HepG2 (cell line): ENCODE measurements around the gene GREM2. TPM values are rescaled to one million over a fixed set of nuclear protein-coding genes. Genes with fewer than 3 reads are reported as not detected.

Source experiments
- ATAC-seq: fragments of 200-7000 bp; cut with Tn5 transposase; 3 replicates; pipeline ENCODE4 v1.9.1; 2020; ENCODE audit warnings: mild to moderate bottlenecking, moderate library complexity
- BruUV-seq: library from RNA; stranded (reverse); fragments of 400-500 nt; replicated peaks from 2 replicates; lab custom pipeline; 2021; lab: Mats Ljungman, UMichigan
- CTCF ChIA-PET: fragments of 300-600 bp; formaldehyde crosslinking; extraction: SDS; loops from one replicate; lab custom pipeline; 2021; ENCODE audit warnings: low total read pairs, inconsistent platforms, low intra/inter-chr PET ratio; lab: Yijun Ruan, JAX
- POLR2A ChIA-PET: fragments of 350-600 bp; sonication (Branson Sonifier 250); formaldehyde crosslinking; loops from one replicate; lab custom pipeline; 2020; ENCODE audit warnings: antibody characterized with exemption, inconsistent platforms; lab: Yijun Ruan, JAX
- DNase-seq: peaks from one replicate; pipeline ENCODE4 v3.0.0-alpha.2; 2015; ENCODE audit warnings: low spot score
- FAIRE-seq: peaks from 3 replicates; lab custom pipeline; 2011; peaks lifted over from hg19 to GRCh38; lab: Jason Lieb, UNC
- H2AFZ ChIP-seq: one replicate; pipeline ENCODE4 v1.6.1; 2011; ENCODE audit warnings: low read length, inconsistent platforms
- H3K27ac ChIP-seq: fragments of 300-600 bp; 3 replicates; pipeline ENCODE4 v1.8.0; 2011; ENCODE audit warnings: mixed run types, mild to moderate bottlenecking, mixed read lengths, low read length, inconsistent platforms; ENCODE audit not compliant: insufficient read depth; ENCODE audit errors: extremely low read length
- H3K27me3 ChIP-seq, 2 experiments: fragments of 200-600 bp in 1 of 2; 2 replicates in 1 of 2; 3 replicates in 1 of 2; pipeline versions ENCODE4 v1.6.0 to v1.8.0; 2011; ENCODE audit warnings: low read length in 2 of 2, mild to moderate bottlenecking in 2 of 2, moderate library complexity in 2 of 2, inconsistent platforms in 1 of 2; ENCODE audit not compliant: insufficient read depth in 2 of 2, control insufficient read depth in 1 of 2
- H3K36me3 ChIP-seq, 2 experiments: fragments of 200-600 bp in 1 of 2; replicated peaks in 1 of 2; 2 replicates in 1 of 2; 3 replicates in 1 of 2; pipeline versions ENCODE4 v1.5.1 to v1.8.0; 2011; ENCODE audit warnings: low read length in 2 of 2, inconsistent platforms in 1 of 2; ENCODE audit not compliant: insufficient read depth in 2 of 2, control insufficient read depth in 1 of 2
- H3K4me1 ChIP-seq: 2 replicates; pipeline ENCODE4 v1.5.1; 2012; ENCODE audit warnings: low read length, inconsistent platforms; ENCODE audit not compliant: insufficient read depth
- H3K4me2 ChIP-seq: 2 replicates; pipeline ENCODE4 v1.6.0; 2011; ENCODE audit warnings: low read depth, low read length, inconsistent platforms
- H3K4me3 ChIP-seq, 3 experiments: fragments of 200-600 bp in 1 of 3; sonication (generic), shearing (Covaris generic) in 1 of 3; replicated peaks in 1 of 3; 2 replicates each; pipeline ENCODE4 v1.5.1; 2011 to 2016; ENCODE audit warnings: low read length in 3 of 3, inconsistent platforms in 2 of 3, low read depth in 2 of 3, mild to moderate bottlenecking in 2 of 3, control low read depth in 1 of 3, mixed read lengths in 1 of 3; ENCODE audit not compliant: insufficient read depth in 1 of 3
- H3K79me2 ChIP-seq: one replicate; pipeline ENCODE4 v1.6.1; 2011; ENCODE audit warnings: low read length, inconsistent platforms; ENCODE audit not compliant: insufficient read depth
- H3K9ac ChIP-seq: 2 replicates; pipeline ENCODE4 v1.6.0; 2011; ENCODE audit warnings: mild to moderate bottlenecking, low read depth, low read length, inconsistent platforms; ENCODE audit not compliant: insufficient read depth
- H3K9me3 ChIP-seq: 2 replicates; pipeline ENCODE4 v1.5.1; 2012; ENCODE audit warnings: mild to moderate bottlenecking, low read length
- H4K20me1 ChIP-seq: 2 replicates; pipeline ENCODE4 v1.6.0; 2011; ENCODE audit warnings: inconsistent platforms, mild to moderate bottlenecking, low read length, moderate library complexity; ENCODE audit not compliant: insufficient read depth
- NAIF1 ChIP-seq: sonication (generic); formaldehyde crosslinking; IDR thresholded peaks from 2 replicates; pipeline ENCODE4 v1.5.0; 2020; ENCODE audit warnings: mild to moderate bottlenecking, missing genetic modification reagents, borderline replicate concordance
- NFKB2 ChIP-seq: sonication (generic); formaldehyde crosslinking; IDR thresholded peaks from 2 replicates; pipeline ENCODE4 v1.4.0; 2020; ENCODE audit warnings: missing genetic modification reagents, borderline replicate concordance
- NR2F2 ChIP-seq: IDR thresholded peaks from 2 replicates; pipeline ENCODE4 v1.6.1; 2012; ENCODE audit warnings: low read depth, inconsistent platforms, borderline replicate concordance
- PLRG1 ChIP-seq: fragments of 450-650 bp; conservative IDR thresholded peaks from 2 replicates; pipeline ENCODE4 v1.6.1; 2016
- REPIN1 ChIP-seq: sonication (generic); formaldehyde crosslinking; IDR thresholded peaks from 2 replicates; pipeline ENCODE4 v1.8.0; 2022; ENCODE audit warnings: missing genetic modification reagents, low read depth, mild to moderate bottlenecking, borderline replicate concordance
- SNAI1 ChIP-seq: sonication (generic); formaldehyde crosslinking; IDR thresholded peaks from 2 replicates; pipeline ENCODE4 v1.5.0; 2020; ENCODE audit warnings: mild to moderate bottlenecking, missing genetic modification reagents, borderline replicate concordance
- ZNF367 ChIP-seq: sonication (generic); formaldehyde crosslinking; IDR thresholded peaks from 2 replicates; pipeline ENCODE4 v1.4.0; 2020; ENCODE audit warnings: missing genetic modification reagents, borderline replicate concordance
- ZNF737 ChIP-seq: sonication (generic); formaldehyde crosslinking; IDR thresholded peaks from 2 replicates; pipeline ENCODE4 v1.5.0; 2020; ENCODE audit warnings: missing genetic modification reagents, mild to moderate bottlenecking, borderline replicate concordance
- ZNF790 ChIP-seq: sonication (generic); formaldehyde crosslinking; IDR thresholded peaks from 2 replicates; pipeline ENCODE4 v1.8.0; 2022; ENCODE audit warnings: missing genetic modification reagents, mild to moderate bottlenecking, borderline replicate concordance
- ZSCAN9 ChIP-seq: IDR thresholded peaks from 2 replicates; pipeline ENCODE4 v1.6.1; 2016; ENCODE audit warnings: borderline replicate concordance
- WGBS: methylation state at CpG from one replicate; pipeline ENCODE4 v1.1.6; 2017; ENCODE audit warnings: low lambda C conversion rate; 5-methylcytosine and 5-hydroxymethylcytosine counted together
- in situ Hi-C: cut with HindIII; loops from 2 replicates; pipeline ENCODE4 v1.10.0; 2017; ENCODE audit warnings: low pct_unique_long_range_greater_than_20kb; ENCODE audit not compliant: extremely low pct_ligation_motif_present
- intact Hi-C: fragments of 100-400 bp; cut with micrococcal nuclease; formaldehyde crosslinking; loops from one replicate; pipeline ENCODE4 v1.10.0; 2022; ENCODE audit not compliant: unreplicated experiment
- polyA plus RNA-seq, 8 experiments: library from polyadenylated mRNA; depleted of rRNA in 3 of 8; stranded (reverse) in 7 of 8; unstranded in 1 of 8; fragments of >200 nt; fragmentation: Illumina TruSeq in 4 of 8; extraction: Trizol in 4 of 8; gene quantifications; 2 replicates each; pipeline versions ENCODE4 v1.2.1 to v1.2.3, GENCODE V29; 2011 to 2016; ENCODE audit warnings: low read depth in 4 of 8, missing spikeins in 1 of 8, mixed read lengths in 1 of 8; ENCODE audit not compliant: insufficient read depth in 1 of 8
- total RNA-seq, 5 experiments: library from RNA; depleted of rRNA; stranded (reverse); fragments of >200 nt; fragmentation: Illumina TruSeq; extraction: Trizol; gene quantifications; 2 replicates each; pipeline ENCODE4 v1.2.3, GENCODE V29; 2016; ENCODE audit warnings: low read depth in 1 of 5
- TF ChIP-seq, protein P1 (sequence below): sonication (generic); formaldehyde crosslinking; IDR thresholded peaks from 2 replicates; pipeline ENCODE4 v1.4.0; 2020; ENCODE audit warnings: missing genetic modification reagents
- TF ChIP-seq, protein P2 (sequence below): sonication (generic); formaldehyde crosslinking; IDR thresholded peaks from 2 replicates; pipeline ENCODE4 v1.4.0; 2020; ENCODE audit warnings: mild to moderate bottlenecking, missing genetic modification reagents
- TF ChIP-seq, protein P3 (sequence below): sonication (generic); formaldehyde crosslinking; IDR thresholded peaks from 2 replicates; pipeline ENCODE4 v1.4.0; 2020; ENCODE audit warnings: missing genetic modification reagents; ENCODE audit errors: not compliant biosample characterization

GREM2 gene
- total and polyA plus RNA-seq, 2 of the 13 experiments (the other 11 are each of a cell fraction or from before 2014, with no cell fraction given): 0.07 TPM; not detected in 1

DNA sequence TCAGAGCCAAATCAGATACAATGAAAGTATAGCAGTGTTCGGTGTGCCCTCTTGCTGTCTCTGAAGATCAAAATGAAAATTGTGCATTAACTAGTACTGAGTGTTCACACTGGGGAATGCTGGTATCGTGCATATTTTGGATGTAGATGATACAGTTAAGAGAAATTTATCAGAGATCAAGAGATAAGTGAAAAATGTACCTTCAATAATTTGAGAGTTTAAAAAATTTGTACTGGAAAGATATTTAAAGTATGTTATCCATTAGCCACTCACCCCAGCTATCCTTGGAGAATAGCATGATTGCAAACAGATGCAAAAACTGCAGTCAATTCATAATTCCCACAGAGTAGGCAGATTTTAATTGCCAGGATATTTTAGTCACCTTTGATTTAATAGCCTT, 56.4 kb downstream of the GREM2 start:
- CTCF ChIA-PET: no interaction called here
- no peak overlapping the region for H3K27ac ChIP-seq
- H2AFZ ChIP-seq: no peak overlapping the region
- BruUV-seq: no TSS peak
- no peaks in the 10 kb centered on the region for H4K20me1 ChIP-seq
- DNase-seq (no peak), ATAC-seq (no peak), FAIRE-seq (no peak)
- 32% methylated on average over 2 of the region's 2 CpGs for WGBS
- intact Hi-C loops: no loop called here
- no peaks in the 10 kb centered on the region for H3K4me1 ChIP-seq
- H3K9ac ChIP-seq: no peak overlapping the region
- no peaks in the 10 kb centered on the region for H3K36me3 ChIP-seq
- in situ Hi-C loops: no loop called here
- no peak overlapping the region for H3K4me2 ChIP-seq
- H3K79me2 ChIP-seq: no peaks in the 10 kb centered on the region
- H3K27me3 ChIP-seq: no peaks in the 10 kb centered on the region
- POLR2A ChIA-PET: no interaction called here
- no peaks in the 10 kb centered on the region for H3K9me3 ChIP-seq
- TF ChIP-seq NFKB2 (no peak), NR2F2 (no peak), REPIN1 (CRISPR knock-in tag) (no peak), ZNF367 (CRISPR knock-in tag) (no peak), ZSCAN9 (no peak), PLRG1 (no peak), ZNF790 (CRISPR knock-in tag) (no peak), NAIF1 (no peak), SNAI1 (CRISPR knock-in tag) (no peak), ZNF737 (CRISPR knock-in tag) (no peak)
- TF ChIP-seq, protein P1, sequence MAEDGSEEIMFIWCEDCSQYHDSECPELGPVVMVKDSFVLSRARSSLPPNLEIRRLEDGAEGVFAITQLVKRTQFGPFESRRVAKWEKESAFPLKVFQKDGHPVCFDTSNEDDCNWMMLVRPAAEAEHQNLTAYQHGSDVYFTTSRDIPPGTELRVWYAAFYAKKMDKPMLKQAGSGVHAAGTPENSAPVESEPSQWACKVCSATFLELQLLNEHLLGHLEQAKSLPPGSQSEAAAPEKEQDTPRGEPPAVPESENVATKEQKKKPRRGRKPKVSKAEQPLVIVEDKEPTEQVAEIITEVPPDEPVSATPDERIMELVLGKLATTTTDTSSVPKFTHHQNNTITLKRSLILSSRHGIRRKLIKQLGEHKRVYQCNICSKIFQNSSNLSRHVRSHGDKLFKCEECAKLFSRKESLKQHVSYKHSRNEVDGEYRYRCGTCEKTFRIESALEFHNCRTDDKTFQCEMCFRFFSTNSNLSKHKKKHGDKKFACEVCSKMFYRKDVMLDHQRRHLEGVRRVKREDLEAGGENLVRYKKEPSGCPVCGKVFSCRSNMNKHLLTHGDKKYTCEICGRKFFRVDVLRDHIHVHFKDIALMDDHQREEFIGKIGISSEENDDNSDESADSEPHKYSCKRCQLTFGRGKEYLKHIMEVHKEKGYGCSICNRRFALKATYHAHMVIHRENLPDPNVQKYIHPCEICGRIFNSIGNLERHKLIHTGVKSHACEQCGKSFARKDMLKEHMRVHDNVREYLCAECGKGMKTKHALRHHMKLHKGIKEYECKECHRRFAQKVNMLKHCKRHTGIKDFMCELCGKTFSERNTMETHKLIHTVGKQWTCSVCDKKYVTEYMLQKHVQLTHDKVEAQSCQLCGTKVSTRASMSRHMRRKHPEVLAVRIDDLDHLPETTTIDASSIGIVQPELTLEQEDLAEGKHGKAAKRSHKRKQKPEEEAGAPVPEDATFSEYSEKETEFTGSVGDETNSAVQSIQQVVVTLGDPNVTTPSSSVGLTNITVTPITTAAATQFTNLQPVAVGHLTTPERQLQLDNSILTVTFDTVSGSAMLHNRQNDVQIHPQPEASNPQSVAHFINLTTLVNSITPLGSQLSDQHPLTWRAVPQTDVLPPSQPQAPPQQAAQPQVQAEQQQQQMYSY (CRISPR knock-in tag): no peak
- TF ChIP-seq, protein P2, sequence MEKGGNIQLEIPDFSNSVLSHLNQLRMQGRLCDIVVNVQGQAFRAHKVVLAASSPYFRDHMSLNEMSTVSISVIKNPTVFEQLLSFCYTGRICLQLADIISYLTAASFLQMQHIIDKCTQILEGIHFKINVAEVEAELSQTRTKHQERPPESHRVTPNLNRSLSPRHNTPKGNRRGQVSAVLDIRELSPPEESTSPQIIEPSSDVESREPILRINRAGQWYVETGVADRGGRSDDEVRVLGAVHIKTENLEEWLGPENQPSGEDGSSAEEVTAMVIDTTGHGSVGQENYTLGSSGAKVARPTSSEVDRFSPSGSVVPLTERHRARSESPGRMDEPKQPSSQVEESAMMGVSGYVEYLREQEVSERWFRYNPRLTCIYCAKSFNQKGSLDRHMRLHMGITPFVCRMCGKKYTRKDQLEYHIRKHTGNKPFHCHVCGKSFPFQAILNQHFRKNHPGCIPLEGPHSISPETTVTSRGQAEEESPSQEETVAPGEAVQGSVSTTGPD (CRISPR knock-in tag): no peak
- TF ChIP-seq, protein P3, sequence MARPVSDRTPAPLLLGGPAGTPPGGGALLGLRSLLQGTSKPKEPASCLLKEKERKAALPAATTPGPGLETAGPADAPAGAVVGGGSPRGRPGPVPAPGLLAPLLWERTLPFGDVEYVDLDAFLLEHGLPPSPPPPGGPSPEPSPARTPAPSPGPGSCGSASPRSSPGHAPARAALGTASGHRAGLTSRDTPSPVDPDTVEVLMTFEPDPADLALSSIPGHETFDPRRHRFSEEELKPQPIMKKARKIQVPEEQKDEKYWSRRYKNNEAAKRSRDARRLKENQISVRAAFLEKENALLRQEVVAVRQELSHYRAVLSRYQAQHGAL (CRISPR knock-in tag): no peak
- TF ChIP-seq, all 625 proteins: peak for 0
- H3K4me3 ChIP-seq: no peak overlapping the region
